HEK293 (cell line): ENCODE results near the gene ZBTB8A.

Experiments used
- CTCF ChIA-PET: fragments of 350-600 bp; formaldehyde crosslinking; extraction: SDS; loops from one replicate; lab custom pipeline; 2021; ENCODE audit warnings: antibody characterized with exemption; lab: Yijun Ruan, JAX
- POLR2A ChIA-PET: fragments of 300-600 bp; formaldehyde crosslinking; extraction: SDS; loops from one replicate; lab custom pipeline; 2020; ENCODE audit warnings: antibody characterized with exemption, inconsistent platforms; lab: Yijun Ruan, JAX
- H3K27ac ChIP-seq: fragments of 200-500 bp; sonication (Bioruptor generic); 2 replicates; pipeline ENCODE4 v1.5.1; 2014; ENCODE audit warnings: low read depth, low read length, control low read depth, inconsistent platforms; ENCODE audit errors: extremely low read depth
- H3K36me3 ChIP-seq, 2 experiments: fragments of 200-500 bp in 1 of 2; sonication (Bioruptor generic) in 1 of 2; 1 replicate in 1 of 2; 2 replicates in 1 of 2; pipeline ENCODE4 v1.5.1; 2014 to 2017; ENCODE audit warnings: inconsistent platforms in 2 of 2, low read length in 2 of 2; ENCODE audit not compliant: control insufficient read depth in 2 of 2, insufficient read depth in 1 of 2
- H3K4me1 ChIP-seq: fragments of 200-500 bp; sonication (Bioruptor generic); 2 replicates; pipeline ENCODE4 v1.5.1; 2014; ENCODE audit warnings: mild to moderate bottlenecking, low read length, inconsistent platforms; ENCODE audit not compliant: control insufficient read depth, insufficient read depth
- H3K4me3 ChIP-seq: 2 replicates; pipeline ENCODE4 v1.5.1; 2011; ENCODE audit warnings: low read depth, mild to moderate bottlenecking, control low read depth, low read length, moderate library complexity
- H3K9me3 ChIP-seq: fragments of 200-500 bp; sonication (Bioruptor generic); 2 replicates; pipeline ENCODE4 v1.5.1; 2014; ENCODE audit warnings: low read depth, low read length, inconsistent platforms; ENCODE audit not compliant: control insufficient read depth, insufficient read depth
- KLF10 ChIP-seq: fragments of 450-650 bp; IDR thresholded peaks from 2 replicates; pipeline ENCODE4 v1.5.1; 2018; ENCODE audit warnings: missing biosample characterization, mild to moderate bottlenecking, missing genetic modification characterization
- ZBTB48 ChIP-seq: fragments of 450-650 bp; formaldehyde crosslinking; IDR thresholded peaks from 2 replicates; pipeline ENCODE4 v1.5.1; 2016; ENCODE audit warnings: missing biosample characterization, missing genetic modification characterization
- ZFHX2 ChIP-seq: fragments of 450-650 bp; formaldehyde crosslinking; conservative IDR thresholded peaks from 2 replicates; pipeline ENCODE4 v1.5.1; 2016; ENCODE audit warnings: missing biosample characterization, missing genetic modification characterization
- ZNF544 ChIP-seq: fragments of 450-650 bp; formaldehyde crosslinking; IDR thresholded peaks from 2 replicates; pipeline ENCODE4 v1.5.0; 2017; ENCODE audit warnings: missing biosample characterization, missing genetic modification characterization
- ZNF600 ChIP-seq: fragments of 450-650 bp; formaldehyde crosslinking; IDR thresholded peaks from 2 replicates; pipeline ENCODE4 v1.5.1; 2016; ENCODE audit warnings: missing biosample characterization, missing genetic modification characterization
- ZNF610 ChIP-seq: fragments of 450-650 bp; formaldehyde crosslinking; IDR thresholded peaks from 2 replicates; pipeline ENCODE4 v1.5.1; 2016; ENCODE audit warnings: missing biosample characterization, missing genetic modification characterization, borderline replicate concordance
- ZNF623 ChIP-seq: fragments of 450-650 bp; formaldehyde crosslinking; IDR thresholded peaks from 2 replicates; pipeline ENCODE4 v1.5.1; 2016; ENCODE audit warnings: missing biosample characterization, missing genetic modification characterization
- ZNF658 ChIP-seq: fragments of 450-650 bp; formaldehyde crosslinking; IDR thresholded peaks from 2 replicates; pipeline ENCODE4; 2016; ENCODE audit warnings: missing biosample characterization, missing genetic modification characterization
- ZNF707 ChIP-seq: fragments of 450-650 bp; formaldehyde crosslinking; IDR thresholded peaks from 2 replicates; pipeline ENCODE4 v1.5.1; 2016; ENCODE audit warnings: missing biosample characterization, missing genetic modification characterization
- ZNF76 ChIP-seq: fragments of 450-650 bp; formaldehyde crosslinking; IDR thresholded peaks from 2 replicates; pipeline ENCODE4; 2016; ENCODE audit warnings: low read depth, missing biosample characterization, missing genetic modification characterization, borderline replicate concordance
- ZNF843 ChIP-seq: fragments of 450-650 bp; formaldehyde crosslinking; IDR thresholded peaks from 2 replicates; pipeline ENCODE4 v1.5.1; 2016; ENCODE audit warnings: missing biosample characterization, missing genetic modification characterization
- TF ChIP-seq, protein P1 (sequence below): fragments of 450-650 bp; formaldehyde crosslinking; IDR thresholded peaks from 2 replicates; pipeline ENCODE4 v1.5.1; 2017; ENCODE audit warnings: missing biosample characterization, missing genetic modification characterization
- TF ChIP-seq, protein P2 (sequence below): fragments of 450-650 bp; formaldehyde crosslinking; IDR thresholded peaks from 2 replicates; pipeline ENCODE4 v1.5.1; 2017; ENCODE audit warnings: missing biosample characterization, missing genetic modification characterization
- TF ChIP-seq, protein P3 (sequence below): fragments of 450-650 bp; formaldehyde crosslinking; IDR thresholded peaks from 2 replicates; pipeline ENCODE4 v1.5.1; 2016; ENCODE audit warnings: missing biosample characterization, missing genetic modification characterization
- TF ChIP-seq, protein P4 (sequence below): fragments of 450-650 bp; formaldehyde crosslinking; IDR thresholded peaks from 2 replicates; pipeline ENCODE4 v1.5.1; 2016; ENCODE audit warnings: missing biosample characterization, missing genetic modification characterization

The ZBTB8A gene

DNA sequence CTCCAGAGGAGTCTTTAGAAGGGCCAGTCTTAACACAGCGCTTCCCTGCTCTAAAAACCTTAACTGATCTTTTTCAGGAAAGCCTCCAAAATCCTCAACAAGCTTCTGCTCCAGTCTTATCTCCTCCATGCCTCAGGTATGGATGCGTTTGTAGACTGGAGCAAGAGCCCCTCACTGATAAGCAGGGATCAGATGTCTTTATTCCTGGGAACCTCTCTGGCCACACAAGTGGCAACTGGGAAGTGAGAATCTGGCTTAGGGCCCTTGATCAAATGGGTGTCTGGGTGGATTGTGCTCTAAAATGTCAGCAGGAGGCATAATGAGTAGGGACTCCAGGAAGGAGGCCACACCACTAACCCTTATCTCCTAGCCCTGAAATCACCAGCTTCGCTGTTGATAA is 1.4 kb downstream of the ZBTB8A start (continued):
- TF ChIP-seq, protein P1, sequence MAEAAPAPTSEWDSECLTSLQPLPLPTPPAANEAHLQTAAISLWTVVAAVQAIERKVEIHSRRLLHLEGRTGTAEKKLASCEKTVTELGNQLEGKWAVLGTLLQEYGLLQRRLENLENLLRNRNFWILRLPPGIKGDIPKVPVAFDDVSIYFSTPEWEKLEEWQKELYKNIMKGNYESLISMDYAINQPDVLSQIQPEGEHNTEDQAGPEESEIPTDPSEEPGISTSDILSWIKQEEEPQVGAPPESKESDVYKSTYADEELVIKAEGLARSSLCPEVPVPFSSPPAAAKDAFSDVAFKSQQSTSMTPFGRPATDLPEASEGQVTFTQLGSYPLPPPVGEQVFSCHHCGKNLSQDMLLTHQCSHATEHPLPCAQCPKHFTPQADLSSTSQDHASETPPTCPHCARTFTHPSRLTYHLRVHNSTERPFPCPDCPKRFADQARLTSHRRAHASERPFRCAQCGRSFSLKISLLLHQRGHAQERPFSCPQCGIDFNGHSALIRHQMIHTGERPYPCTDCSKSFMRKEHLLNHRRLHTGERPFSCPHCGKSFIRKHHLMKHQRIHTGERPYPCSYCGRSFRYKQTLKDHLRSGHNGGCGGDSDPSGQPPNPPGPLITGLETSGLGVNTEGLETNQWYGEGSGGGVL = 0 out of 2 replicates have a peak, but pooled peaks have one; percentile 9
- TF ChIP-seq ZNF600 (tag by site-specific recombination) = 0 out of 2 replicates have a peak, but pooled peaks have one; percentile 10
- TF ChIP-seq, all 188 proteins: peak for 17

DNA sequence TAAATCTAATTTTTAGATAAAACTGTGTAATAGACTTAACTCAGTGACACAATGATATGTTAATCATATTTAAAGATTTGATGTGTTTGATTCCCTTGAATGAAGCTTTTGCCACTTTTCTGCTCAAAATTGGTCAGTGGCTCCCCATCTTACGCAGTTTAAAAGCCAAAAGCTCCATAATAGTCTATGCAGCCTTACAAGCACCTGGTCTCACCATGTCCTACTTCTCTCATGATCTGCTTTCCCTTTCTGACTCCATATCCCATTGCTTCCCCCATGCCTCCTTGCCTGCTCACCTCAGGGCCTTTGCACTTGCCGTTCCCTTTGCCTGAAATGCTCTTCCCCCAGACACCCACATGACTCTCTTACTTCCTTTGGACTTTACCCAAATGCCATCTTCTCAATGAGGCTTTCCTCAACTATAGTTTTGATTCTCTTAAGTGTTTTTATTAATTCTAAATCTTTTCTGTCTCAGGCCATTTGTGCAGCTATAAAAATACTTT is 1.9 kb downstream of the ZBTB8A start:
- TF ChIP-seq ZNF76 (no peak), ZNF658 (tag by site-specific recombination) (no peak), ZNF623 (tag by site-specific recombination) (peak; percentile 97), ZFHX2 (tag by site-specific recombination) (no peak)
- TF ChIP-seq, protein P2, sequence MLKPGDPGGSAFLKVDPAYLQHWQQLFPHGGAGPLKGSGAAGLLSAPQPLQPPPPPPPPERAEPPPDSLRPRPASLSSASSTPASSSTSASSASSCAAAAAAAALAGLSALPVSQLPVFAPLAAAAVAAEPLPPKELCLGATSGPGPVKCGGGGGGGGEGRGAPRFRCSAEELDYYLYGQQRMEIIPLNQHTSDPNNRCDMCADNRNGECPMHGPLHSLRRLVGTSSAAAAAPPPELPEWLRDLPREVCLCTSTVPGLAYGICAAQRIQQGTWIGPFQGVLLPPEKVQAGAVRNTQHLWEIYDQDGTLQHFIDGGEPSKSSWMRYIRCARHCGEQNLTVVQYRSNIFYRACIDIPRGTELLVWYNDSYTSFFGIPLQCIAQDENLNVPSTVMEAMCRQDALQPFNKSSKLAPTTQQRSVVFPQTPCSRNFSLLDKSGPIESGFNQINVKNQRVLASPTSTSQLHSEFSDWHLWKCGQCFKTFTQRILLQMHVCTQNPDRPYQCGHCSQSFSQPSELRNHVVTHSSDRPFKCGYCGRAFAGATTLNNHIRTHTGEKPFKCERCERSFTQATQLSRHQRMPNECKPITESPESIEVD (tag by site-specific recombination) = no peak
- TF ChIP-seq, all 188 proteins: peak for 1
- ChIA-PET CTCF (interaction anchor here (0.5 to 0.6 kb wide), 2 partner anchors 164 to 850 kb away, joined by 3 read pairs; no protein-coding TSS in a partner anchor), POLR2A (interaction anchor here (1.1 to 1.6 kb wide), 2 partner anchors 21 to 110 kb away, joined by 3 to 7 read pairs; partner anchors contain the start of gene RBBP4)
- Histone ChIP-seq H3K9me3 (no peaks in the 10 kb centered on the region), H3K27ac (no peak overlapping the region), H3K36me3 (no peaks in the 10 kb centered on the region), H3K4me1 (peaks cover 9% of the 10 kb centered on the region), H3K4me3 (no peak overlapping the region)

DNA sequence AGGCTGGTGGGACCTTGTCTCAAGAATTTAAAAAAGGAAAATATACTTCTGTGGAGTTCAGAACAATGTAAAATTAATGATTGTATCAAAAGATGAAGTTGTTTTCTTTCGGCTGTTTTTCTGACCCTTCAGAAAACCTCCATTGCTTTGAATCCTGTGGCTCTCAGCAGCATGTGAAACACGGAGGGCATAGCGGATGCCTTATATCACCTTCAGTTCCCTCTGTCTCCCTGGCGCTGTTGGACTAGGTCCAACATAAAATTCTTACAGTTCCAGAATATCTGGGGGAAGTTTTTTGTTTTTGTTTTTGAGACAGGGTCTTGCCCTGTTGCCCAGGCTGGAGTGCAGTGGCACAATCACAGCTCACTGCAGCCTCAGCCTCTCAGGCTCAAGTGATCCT is 7.4 kb downstream of the ZBTB8A start:
- Histone ChIP-seq H3K4me3 (no peak overlapping the region), H3K36me3 (no peaks in the 10 kb centered on the region), H3K9me3 (no peaks in the 10 kb centered on the region), H3K27ac (no peak overlapping the region), H3K4me1 (no peaks in the 10 kb centered on the region)
- CTCF ChIA-PET = no interaction called here
- POLR2A ChIA-PET = no interaction called here
- TF ChIP-seq ZNF843 (no peak), ZNF707 (no peak), ZNF658 (tag by site-specific recombination) (no peak), ZNF544 (no peak), ZNF610 (tag by site-specific recombination) (no peak), KLF10 (tag by site-specific recombination) (no peak), ZBTB48 (tag by site-specific recombination) (no peak)
- TF ChIP-seq, protein P3, sequence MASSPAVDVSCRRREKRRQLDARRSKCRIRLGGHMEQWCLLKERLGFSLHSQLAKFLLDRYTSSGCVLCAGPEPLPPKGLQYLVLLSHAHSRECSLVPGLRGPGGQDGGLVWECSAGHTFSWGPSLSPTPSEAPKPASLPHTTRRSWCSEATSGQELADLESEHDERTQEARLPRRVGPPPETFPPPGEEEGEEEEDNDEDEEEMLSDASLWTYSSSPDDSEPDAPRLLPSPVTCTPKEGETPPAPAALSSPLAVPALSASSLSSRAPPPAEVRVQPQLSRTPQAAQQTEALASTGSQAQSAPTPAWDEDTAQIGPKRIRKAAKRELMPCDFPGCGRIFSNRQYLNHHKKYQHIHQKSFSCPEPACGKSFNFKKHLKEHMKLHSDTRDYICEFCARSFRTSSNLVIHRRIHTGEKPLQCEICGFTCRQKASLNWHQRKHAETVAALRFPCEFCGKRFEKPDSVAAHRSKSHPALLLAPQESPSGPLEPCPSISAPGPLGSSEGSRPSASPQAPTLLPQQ = no peak
- TF ChIP-seq, protein P4, sequence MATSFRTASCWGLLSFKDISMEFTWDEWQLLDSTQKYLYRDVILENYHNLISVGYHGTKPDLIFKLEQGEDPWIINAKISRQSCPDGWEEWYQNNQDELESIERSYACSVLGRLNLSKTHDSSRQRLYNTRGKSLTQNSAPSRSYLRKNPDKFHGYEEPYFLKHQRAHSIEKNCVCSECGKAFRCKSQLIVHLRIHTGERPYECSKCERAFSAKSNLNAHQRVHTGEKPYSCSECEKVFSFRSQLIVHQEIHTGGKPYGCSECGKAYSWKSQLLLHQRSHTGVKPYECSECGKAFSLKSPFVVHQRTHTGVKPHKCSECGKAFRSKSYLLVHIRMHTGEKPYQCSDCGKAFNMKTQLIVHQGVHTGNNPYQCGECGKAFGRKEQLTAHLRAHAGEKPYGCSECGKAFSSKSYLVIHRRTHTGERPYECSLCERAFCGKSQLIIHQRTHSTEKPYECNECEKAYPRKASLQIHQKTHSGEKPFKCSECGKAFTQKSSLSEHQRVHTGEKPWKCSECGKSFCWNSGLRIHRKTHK = no peak
